Fibroblast of the aortic adventitia (primary cell): ENCODE data around the gene SERF2. TPM values are rescaled to one million over a fixed set of nuclear protein-coding genes. Genes with fewer than 3 reads are reported as not detected.
"Not testable (repeated sequence)": the region's sequence is repeated elsewhere in the genome, so short reads cannot be mapped to it uniquely, and the experiment has no call there.

Source experiments
- DNase-seq: peaks from one replicate; pipeline ENCODE4 v3.0.0-alpha.2; 2010; ENCODE audit warnings: low read depth
- H3K4me3 ChIP-seq: 2 replicates; pipeline ENCODE4 v1.5.1; 2011; ENCODE audit warnings: low read depth, mild to moderate bottlenecking, control low read depth, low read length, moderate library complexity
- total RNA-seq: library from RNA; depleted of rRNA; stranded (reverse); fragments of >200 nt; gene quantifications from 2 replicates; pipeline ENCODE4 v1.2.3, GENCODE V29; 2012; ENCODE audit warnings: low replicate concordance
- TF ChIP-seq, protein P1 (sequence below): IDR thresholded peaks from 2 replicates; pipeline ENCODE4 v1.5.1; 2011; ENCODE audit warnings: mild to moderate bottlenecking, low read length, control low read depth, inconsistent platforms; ENCODE audit not compliant: insufficient read depth

Gene SERF2
- total RNA-seq, 1 donor = 516 TPM

DNA sequence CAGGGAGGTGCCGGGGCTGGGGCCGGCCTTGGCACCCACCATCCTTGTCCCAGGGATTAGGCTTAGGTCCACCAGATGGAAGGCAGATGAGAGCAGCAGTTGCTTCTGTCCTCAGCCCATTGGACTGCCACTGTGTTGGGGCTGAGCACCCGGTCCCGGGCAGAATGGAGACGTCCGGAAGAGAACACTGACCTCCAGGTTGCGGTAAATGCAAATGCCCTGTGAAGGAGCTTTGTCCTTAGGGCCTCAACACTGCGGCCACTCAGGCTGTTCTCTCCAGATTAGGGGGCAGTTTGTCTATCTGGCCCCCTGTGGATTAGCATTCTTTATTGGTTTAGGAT, 7.8 kb downstream of the SERF2 start, which contains the start of gene SERINC4:
Gene SERINC4, minus strand, starts transcription at position 276 of the 341 bp plus-strand sequence. Its CDS starts 234 bp downstream, at position 42.
- H3K4me3 ChIP-seq = peak within 1 kb of the TSS; percentile 99
- DNase-seq = no peak
- TF ChIP-seq, protein P1, sequence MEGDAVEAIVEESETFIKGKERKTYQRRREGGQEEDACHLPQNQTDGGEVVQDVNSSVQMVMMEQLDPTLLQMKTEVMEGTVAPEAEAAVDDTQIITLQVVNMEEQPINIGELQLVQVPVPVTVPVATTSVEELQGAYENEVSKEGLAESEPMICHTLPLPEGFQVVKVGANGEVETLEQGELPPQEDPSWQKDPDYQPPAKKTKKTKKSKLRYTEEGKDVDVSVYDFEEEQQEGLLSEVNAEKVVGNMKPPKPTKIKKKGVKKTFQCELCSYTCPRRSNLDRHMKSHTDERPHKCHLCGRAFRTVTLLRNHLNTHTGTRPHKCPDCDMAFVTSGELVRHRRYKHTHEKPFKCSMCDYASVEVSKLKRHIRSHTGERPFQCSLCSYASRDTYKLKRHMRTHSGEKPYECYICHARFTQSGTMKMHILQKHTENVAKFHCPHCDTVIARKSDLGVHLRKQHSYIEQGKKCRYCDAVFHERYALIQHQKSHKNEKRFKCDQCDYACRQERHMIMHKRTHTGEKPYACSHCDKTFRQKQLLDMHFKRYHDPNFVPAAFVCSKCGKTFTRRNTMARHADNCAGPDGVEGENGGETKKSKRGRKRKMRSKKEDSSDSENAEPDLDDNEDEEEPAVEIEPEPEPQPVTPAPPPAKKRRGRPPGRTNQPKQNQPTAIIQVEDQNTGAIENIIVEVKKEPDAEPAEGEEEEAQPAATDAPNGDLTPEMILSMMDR = no peak

GRCh38 chr15:43800286-43801141, 8.4 kb downstream of the SERF2 start, which contains the start of gene HYPK:
Gene HYPK (plus strand): TSS chr15:43800599. CDS start chr15:43800623, 24 bp downstream.
- TF ChIP-seq, protein P1 = no peak
- peak within 1 kb of the TSS; percentile 99 for H3K4me3 ChIP-seq

GRCh38 chr15:43802676-43803075, 10.6 kb downstream of the SERF2 start:
- DNase-seq, H3K4me3 ChIP-seq: not testable (repeated sequence)

More at GRCh38 chr15:43800286-43801141, 8.4 kb downstream of the SERF2 start, which contains the start of gene HYPK:
- DNase-seq = peak; percentile 87

DNA sequence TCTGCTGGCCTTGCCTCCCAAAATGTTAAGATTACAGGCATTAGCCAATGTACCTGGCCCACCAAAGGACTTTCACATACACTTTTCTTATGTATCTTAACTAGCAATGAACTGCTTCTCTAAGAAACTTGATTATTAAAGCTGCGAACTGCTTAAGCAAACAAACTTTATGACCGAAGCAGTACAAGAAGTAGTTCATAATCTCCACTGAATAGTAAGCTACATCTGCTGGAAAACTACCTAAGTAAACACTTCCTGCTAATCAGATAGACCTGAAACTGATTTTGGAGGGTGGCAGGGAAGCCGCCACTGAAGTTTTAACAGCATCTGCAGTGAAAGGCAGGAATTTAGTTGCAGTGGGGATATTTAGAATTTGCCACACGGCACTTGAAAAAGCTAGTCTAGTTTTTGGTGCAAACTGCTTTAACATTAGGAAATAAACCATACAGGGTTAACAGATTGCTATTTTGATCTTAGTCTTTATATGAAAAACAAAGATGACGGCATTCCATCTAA, 16.4 kb downstream of the SERF2 start:
- H3K4me3 ChIP-seq = no peak overlapping the region
- TF ChIP-seq, protein P1 = no peak
- DNase-seq = no peak

DNA sequence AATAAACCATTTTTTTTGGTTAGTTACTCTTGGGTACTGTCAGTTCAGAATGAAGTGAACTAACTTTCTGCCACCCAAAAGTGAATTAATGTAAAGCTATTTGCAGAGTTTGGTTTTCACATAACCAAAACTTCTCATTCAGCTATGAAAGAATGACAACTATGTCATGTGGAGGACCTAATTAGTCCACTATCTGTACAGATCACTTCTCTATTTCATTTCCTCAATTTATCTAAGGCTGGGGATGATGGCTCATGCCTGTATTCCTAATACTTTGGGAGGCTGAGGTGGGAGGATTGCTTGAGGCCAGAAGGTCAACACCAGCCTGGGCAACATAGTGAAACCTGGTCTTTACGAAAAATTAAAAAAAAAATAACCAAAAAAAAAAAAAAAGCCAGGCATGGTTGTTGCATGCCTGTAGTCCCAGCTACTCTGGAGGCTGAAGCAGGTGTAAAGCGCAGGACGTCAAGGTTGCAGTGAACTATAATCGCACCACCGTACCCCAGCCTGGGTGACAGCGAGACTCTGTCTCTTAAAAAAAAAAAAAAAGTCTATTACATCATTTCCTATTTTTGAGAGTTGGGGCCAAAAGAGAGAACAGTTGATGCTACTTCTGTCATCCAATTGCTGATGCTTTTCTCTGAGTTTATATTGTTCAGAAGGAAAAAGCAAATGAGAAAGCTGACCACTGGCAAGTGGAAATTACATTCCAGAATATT, 17.0 kb downstream of the SERF2 start:
- DNase-seq = no peak
- no peak overlapping the region for H3K4me3 ChIP-seq
- TF ChIP-seq, protein P1 = no peak

- not testable (repeated sequence) for DNase-seq, H3K4me3 ChIP-seq
These were observed 22.9 kb downstream of the SERF2 start for GRCh38 chr15:43815064-43815463.

DNA sequence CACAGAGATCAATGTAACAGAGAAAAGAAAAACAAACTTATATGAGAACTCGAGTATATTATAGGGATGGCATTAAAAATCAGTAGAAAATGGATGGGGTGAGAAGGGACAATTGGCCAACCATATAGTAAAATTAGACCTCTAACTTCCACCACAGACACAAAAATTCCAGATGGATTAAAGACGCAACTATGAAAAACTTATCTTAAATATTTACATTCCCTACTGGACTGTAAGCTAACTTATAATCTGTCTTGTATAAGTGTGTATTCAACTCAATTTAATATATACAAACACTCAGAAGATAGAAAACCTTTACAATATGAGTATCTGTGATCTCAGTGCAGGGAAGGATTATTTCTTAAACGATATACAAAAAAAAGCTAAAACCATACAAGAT, 29.4 kb downstream of the SERF2 start:
- DNase-seq = no peak
- H3K4me3 ChIP-seq = no peak overlapping the region
- TF ChIP-seq, protein P1 = no peak
